Osteoblast (primary cell): ENCODE data around the gene CFAP77. TPM values are rescaled to one million over a fixed set of nuclear protein-coding genes. Genes with fewer than 3 reads are reported as not detected.

ENCODE experiments used
- DNase-seq: peaks from one replicate; pipeline ENCODE4 v3.0.0; 2011; ENCODE audit warnings: low spot score, mixed read lengths; ENCODE audit not compliant: insufficient read length; ENCODE audit errors: missing footprints
- H2AFZ ChIP-seq: 2 replicates; pipeline ENCODE4 v1.6.0; 2011; ENCODE audit warnings: mild to moderate bottlenecking, low read length
- H3K27ac ChIP-seq: 2 replicates; pipeline ENCODE4 v1.5.1; 2011; ENCODE audit warnings: mild to moderate bottlenecking, low read depth, low read length, moderate library complexity
- H3K27me3 ChIP-seq: 2 replicates; pipeline ENCODE4 v1.6.0; 2012; ENCODE audit warnings: mild to moderate bottlenecking, control low read depth, inconsistent platforms, low read length, moderate library complexity; ENCODE audit not compliant: insufficient read depth
- H3K36me3 ChIP-seq: 2 replicates; pipeline ENCODE4 v1.5.1; 2011; ENCODE audit warnings: mild to moderate bottlenecking, low read length, control low read depth, moderate library complexity; ENCODE audit not compliant: insufficient read depth
- H3K4me1 ChIP-seq: 2 replicates; pipeline ENCODE4 v1.5.1; 2011; ENCODE audit warnings: mild to moderate bottlenecking, low read length, control low read depth, moderate library complexity; ENCODE audit not compliant: insufficient read depth
- H3K4me2 ChIP-seq: 2 replicates; pipeline ENCODE4 v1.6.0; 2011; ENCODE audit warnings: mild to moderate bottlenecking, low read length; ENCODE audit not compliant: insufficient read depth
- H3K4me3 ChIP-seq: fragments of 200-600 bp; sonication (generic); 3 replicates; pipeline ENCODE4 v1.5.1; 2012; ENCODE audit warnings: mild to moderate bottlenecking, low read length, inconsistent platforms; ENCODE audit not compliant: insufficient read depth
- H3K79me2 ChIP-seq: 2 replicates; pipeline ENCODE4 v1.6.0; 2012; ENCODE audit warnings: mild to moderate bottlenecking, low read length, control low read depth, inconsistent platforms; ENCODE audit not compliant: insufficient read depth
- H3K9me3 ChIP-seq: 2 replicates; pipeline ENCODE4 v1.5.1; 2011; ENCODE audit warnings: low read depth, low read length, control low read depth
- H4K20me1 ChIP-seq: 2 replicates; pipeline ENCODE4 v1.6.0; 2012; ENCODE audit warnings: mild to moderate bottlenecking, low read length, control low read depth; ENCODE audit not compliant: insufficient read depth
- total RNA-seq: library from RNA; depleted of rRNA; stranded (reverse); fragments of >200 nt; gene quantifications from 2 replicates; pipeline ENCODE4 v1.2.3, GENCODE V29; 2012
- TF ChIP-seq, protein P1 (sequence below): IDR thresholded peaks from 2 replicates; pipeline ENCODE4 v1.5.1; 2011; ENCODE audit warnings: mild to moderate bottlenecking, low read depth, low read length, moderate library complexity; ENCODE audit errors: extremely low read depth

CFAP77 gene
- total RNA-seq, 1 donor = 0.36 TPM

GRCh38 chr9:132572921-132573320, 162.9 kb downstream of the CFAP77 start:
- Histone ChIP-seq H3K9me3 (no peaks in the 10 kb centered on the region), H3K36me3 (no peaks in the 10 kb centered on the region), H4K20me1 (peaks cover 8% of the 10 kb centered on the region), H3K4me2 (no peak overlapping the region), H3K27ac (no peak overlapping the region), H3K4me1 (no peaks in the 10 kb centered on the region), H3K4me3 (no peak overlapping the region), H3K79me2 (no peaks in the 10 kb centered on the region), H3K27me3 (peaks cover 34% of the 10 kb centered on the region), H2AFZ (no peak overlapping the region)
- TF ChIP-seq, protein P1, sequence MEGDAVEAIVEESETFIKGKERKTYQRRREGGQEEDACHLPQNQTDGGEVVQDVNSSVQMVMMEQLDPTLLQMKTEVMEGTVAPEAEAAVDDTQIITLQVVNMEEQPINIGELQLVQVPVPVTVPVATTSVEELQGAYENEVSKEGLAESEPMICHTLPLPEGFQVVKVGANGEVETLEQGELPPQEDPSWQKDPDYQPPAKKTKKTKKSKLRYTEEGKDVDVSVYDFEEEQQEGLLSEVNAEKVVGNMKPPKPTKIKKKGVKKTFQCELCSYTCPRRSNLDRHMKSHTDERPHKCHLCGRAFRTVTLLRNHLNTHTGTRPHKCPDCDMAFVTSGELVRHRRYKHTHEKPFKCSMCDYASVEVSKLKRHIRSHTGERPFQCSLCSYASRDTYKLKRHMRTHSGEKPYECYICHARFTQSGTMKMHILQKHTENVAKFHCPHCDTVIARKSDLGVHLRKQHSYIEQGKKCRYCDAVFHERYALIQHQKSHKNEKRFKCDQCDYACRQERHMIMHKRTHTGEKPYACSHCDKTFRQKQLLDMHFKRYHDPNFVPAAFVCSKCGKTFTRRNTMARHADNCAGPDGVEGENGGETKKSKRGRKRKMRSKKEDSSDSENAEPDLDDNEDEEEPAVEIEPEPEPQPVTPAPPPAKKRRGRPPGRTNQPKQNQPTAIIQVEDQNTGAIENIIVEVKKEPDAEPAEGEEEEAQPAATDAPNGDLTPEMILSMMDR = no peak
- peak; percentile 93 for DNase-seq

DNA sequence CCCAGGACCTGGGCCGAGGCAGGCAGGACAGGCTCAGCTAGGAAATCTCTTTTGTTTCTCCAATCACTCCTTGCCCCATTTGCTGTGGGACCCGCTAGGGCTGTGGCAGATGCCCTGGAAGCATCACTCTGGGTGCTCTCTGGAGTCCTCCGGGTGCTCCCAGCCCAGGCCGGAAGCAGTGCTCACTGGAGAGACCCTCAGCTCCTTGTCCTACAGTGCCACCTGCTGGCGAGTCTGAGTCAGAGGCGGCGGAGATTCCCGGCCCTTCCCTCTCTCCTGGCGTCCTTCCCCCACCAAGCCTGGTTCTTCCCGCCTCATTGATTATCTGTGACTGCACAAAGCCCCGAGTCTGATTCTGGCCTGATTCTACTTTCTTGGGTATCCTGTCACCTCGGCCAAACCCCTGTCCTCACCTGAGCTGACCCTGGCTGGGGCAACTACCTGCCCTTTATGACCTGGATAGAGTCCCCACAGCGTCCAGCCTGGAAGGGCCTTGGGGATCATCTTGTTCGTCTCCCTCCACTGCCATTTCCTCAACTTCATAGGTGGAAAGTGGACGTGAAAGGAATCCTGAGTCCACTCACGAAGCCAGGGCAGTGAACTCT, 165.1 kb downstream of the CFAP77 start:
- peak; percentile 98 for DNase-seq
- Histone ChIP-seq H3K4me1 (no peaks in the 10 kb centered on the region), H4K20me1 (peaks cover 8% of the 10 kb centered on the region), H3K27ac (no peak overlapping the region), H3K9me3 (no peaks in the 10 kb centered on the region), H3K4me2 (no peak overlapping the region), H2AFZ (no peak overlapping the region), H3K79me2 (no peaks in the 10 kb centered on the region), H3K27me3 (peaks cover 54% of the 10 kb centered on the region), H3K36me3 (no peaks in the 10 kb centered on the region), H3K4me3 (no peak overlapping the region)
- TF ChIP-seq, protein P1 = peak; percentile 78

DNA sequence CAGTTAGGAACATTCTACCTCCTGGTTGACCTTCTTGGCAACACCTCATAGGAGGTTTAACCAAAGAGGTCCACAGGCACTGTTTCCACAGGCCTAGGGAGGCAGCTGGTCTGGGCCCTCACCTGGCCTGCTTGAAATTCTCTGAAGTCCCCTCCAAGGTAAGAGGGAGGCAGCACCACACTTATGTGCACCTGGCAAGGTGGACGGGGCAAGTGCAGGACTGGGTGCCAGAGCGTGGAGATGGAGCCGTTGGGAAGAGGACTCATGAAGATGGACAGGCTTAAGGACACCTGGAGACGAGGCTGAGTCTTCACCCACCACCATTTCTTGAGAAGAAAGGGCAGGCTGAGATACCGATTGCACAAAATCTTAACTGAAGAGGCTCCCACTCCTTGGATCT, 165.8 kb downstream of the CFAP77 start:
- Histone ChIP-seq H3K27ac (no peak overlapping the region), H3K4me3 (no peak overlapping the region), H3K9me3 (no peaks in the 10 kb centered on the region), H3K4me2 (no peak overlapping the region), H3K79me2 (no peaks in the 10 kb centered on the region), H4K20me1 (peaks cover 8% of the 10 kb centered on the region), H3K27me3 (peaks cover 56% of the 10 kb centered on the region), H3K36me3 (no peaks in the 10 kb centered on the region), H2AFZ (no peak overlapping the region), H3K4me1 (no peaks in the 10 kb centered on the region)
- TF ChIP-seq, protein P1 = no peak
- DNase-seq = peak; percentile 13

- Histone ChIP-seq H3K79me2 (no peaks in the 10 kb centered on the region), H3K4me1 (no peaks in the 10 kb centered on the region), H3K27me3 (peaks cover 69% of the 10 kb centered on the region), H3K27ac (no peak overlapping the region), H4K20me1 (peaks cover 12% of the 10 kb centered on the region), H3K36me3 (no peaks in the 10 kb centered on the region), H2AFZ (no peak overlapping the region), H3K4me2 (no peak overlapping the region), H3K9me3 (no peaks in the 10 kb centered on the region), H3K4me3 (no peak overlapping the region)
- TF ChIP-seq, protein P1 = no peak
- peak; percentile 2 for DNase-seq
Observed at GRCh38 chr9:132577119-132577518, 167.1 kb downstream of the CFAP77 start.
